NCI-H146 treated with DMSO at 0.1 percent for 48 hours (cell line): ENCODE data around the gene LYL1.
"Not testable (repeated sequence)": the region's sequence is repeated elsewhere in the genome, so short reads cannot be mapped to it uniquely, and the experiment has no call there.

ENCODE experiments used
- DNase-seq: peaks from one replicate; lab custom pipeline; 2025; ENCODE audit not compliant: unreplicated experiment; lab: John Stamatoyannopoulos, UW

LYL1 gene

GRCh38 chr19:13102666-13103580 is at the start of gene LYL1:
Gene LYL1 (minus strand): TSS chr19:13102858. CDS start chr19:13101171, 1,687 bp downstream.
- DNase-seq: no peak

GRCh38 chr19:13151605-13152355 is 49.1 kb upstream of the LYL1 start:
- DNase-seq: peak; percentile 99

GRCh38 chr19:13150931-13151604 is 48.4 kb upstream of the LYL1 start:
- no peak for DNase-seq

GRCh38 chr19:13150187-13150930 is 47.7 kb upstream of the LYL1 start, which contains the start of the genes IER2 and STX10:
Gene IER2 (plus strand): TSS chr19:13150411. CDS start chr19:13153187, 2,776 bp downstream.
Gene STX10 (minus strand): TSS chr19:13150375. CDS start chr19:13150173, 202 bp downstream.
- DNase-seq: peak; percentile 94

- peak; percentile 58 for DNase-seq
These were observed 47.0 kb upstream of the LYL1 start for GRCh38 chr19:13149628-13150186.

- DNase-seq: not testable (repeated sequence)
These were observed 46.5 kb upstream of the LYL1 start for GRCh38 chr19:13149173-13149627.

- no peak for DNase-seq
These were observed 44.3 kb upstream of the LYL1 start for GRCh38 chr19:13146763-13147563.

GRCh38 chr19:13139633-13140311 is 37.1 kb upstream of the LYL1 start:
- DNase-seq: no peak

GRCh38 chr19:13138916-13139198 is 36.2 kb upstream of the LYL1 start:
- DNase-seq: no peak

GRCh38 chr19:13138171-13138915 is 35.7 kb upstream of the LYL1 start:
- no peak for DNase-seq

GRCh38 chr19:13137290-13137794 is 34.7 kb upstream of the LYL1 start:
- no peak for DNase-seq

- no peak for DNase-seq
These were observed 32.7 kb upstream of the LYL1 start for GRCh38 chr19:13135068-13136062.

GRCh38 chr19:13134626-13135025 is 32.0 kb upstream of the LYL1 start:
- DNase-seq: no peak

- DNase-seq: no peak
These were observed 30.7 kb upstream of the LYL1 start for GRCh38 chr19:13133241-13133870.

GRCh38 chr19:13132471-13133180 is 30.0 kb upstream of the LYL1 start:
- DNase-seq: no peak
